Epidermal melanocyte (primary cell): ENCODE data around the gene FOXP4.
A peak's percentile ranks its signal among the peaks of the same experiment; 100 is the strongest.

Experiments used
- DNase-seq: peaks from one replicate; pipeline ENCODE4 v3.0.0; 2011; ENCODE audit warnings: low spot score; ENCODE audit not compliant: insufficient read length

Gene FOXP4

GRCh38 chr6:41545703-41546474 lies at the start of gene FOXP4:
Gene FOXP4 (plus strand): TSS chr6:41546381. CDS start chr6:41565761, 19,380 bp downstream.
- DNase-seq = peak; percentile 83

- DNase-seq = no peak
Measured at GRCh38 chr6:41497573-41497972, 48.6 kb upstream of the FOXP4 start.

GRCh38 chr6:41497994-41498393 lies 48.2 kb upstream of the FOXP4 start:
- DNase-seq = no peak

GRCh38 chr6:41498968-41499599 lies 47.1 kb upstream of the FOXP4 start:
- no peak for DNase-seq

GRCh38 chr6:41500561-41500960 lies 45.6 kb upstream of the FOXP4 start:
- no peak for DNase-seq

GRCh38 chr6:41502566-41502916 lies 43.6 kb upstream of the FOXP4 start:
- no peak for DNase-seq

- DNase-seq = no peak
Measured at GRCh38 chr6:41502917-41503671, 43.1 kb upstream of the FOXP4 start.

- DNase-seq = no peak
Measured at GRCh38 chr6:41503827-41504465, 42.2 kb upstream of the FOXP4 start.

GRCh38 chr6:41504466-41505121 lies 41.6 kb upstream of the FOXP4 start:
- DNase-seq = no peak

GRCh38 chr6:41505122-41506049 lies 40.8 kb upstream of the FOXP4 start:
- peak; percentile 30 for DNase-seq

GRCh38 chr6:41508479-41508878 lies 37.7 kb upstream of the FOXP4 start:
- DNase-seq = no peak

- DNase-seq = no peak
Measured at GRCh38 chr6:41509580-41509979, 36.6 kb upstream of the FOXP4 start.

- DNase-seq = no peak
Measured at GRCh38 chr6:41511443-41512060, 34.6 kb upstream of the FOXP4 start.

- DNase-seq = no peak
Measured at GRCh38 chr6:41512146-41512701, 34.0 kb upstream of the FOXP4 start.

- no peak for DNase-seq
Measured at GRCh38 chr6:41515995-41516394, 30.2 kb upstream of the FOXP4 start.

GRCh38 chr6:41518118-41518517 lies 28.1 kb upstream of the FOXP4 start:
- DNase-seq = no peak

- no peak for DNase-seq
Measured at GRCh38 chr6:41519305-41519744, 26.9 kb upstream of the FOXP4 start.

- DNase-seq = no peak
Measured at GRCh38 chr6:41519745-41520699, 26.2 kb upstream of the FOXP4 start.
